ENCODE measurements around the gene TEDC1.
"Not testable (repeated sequence)": the region's sequence is repeated elsewhere in the genome, so short reads cannot be mapped to it uniquely, and the experiment has no call there.

Gene TEDC1

DNA sequence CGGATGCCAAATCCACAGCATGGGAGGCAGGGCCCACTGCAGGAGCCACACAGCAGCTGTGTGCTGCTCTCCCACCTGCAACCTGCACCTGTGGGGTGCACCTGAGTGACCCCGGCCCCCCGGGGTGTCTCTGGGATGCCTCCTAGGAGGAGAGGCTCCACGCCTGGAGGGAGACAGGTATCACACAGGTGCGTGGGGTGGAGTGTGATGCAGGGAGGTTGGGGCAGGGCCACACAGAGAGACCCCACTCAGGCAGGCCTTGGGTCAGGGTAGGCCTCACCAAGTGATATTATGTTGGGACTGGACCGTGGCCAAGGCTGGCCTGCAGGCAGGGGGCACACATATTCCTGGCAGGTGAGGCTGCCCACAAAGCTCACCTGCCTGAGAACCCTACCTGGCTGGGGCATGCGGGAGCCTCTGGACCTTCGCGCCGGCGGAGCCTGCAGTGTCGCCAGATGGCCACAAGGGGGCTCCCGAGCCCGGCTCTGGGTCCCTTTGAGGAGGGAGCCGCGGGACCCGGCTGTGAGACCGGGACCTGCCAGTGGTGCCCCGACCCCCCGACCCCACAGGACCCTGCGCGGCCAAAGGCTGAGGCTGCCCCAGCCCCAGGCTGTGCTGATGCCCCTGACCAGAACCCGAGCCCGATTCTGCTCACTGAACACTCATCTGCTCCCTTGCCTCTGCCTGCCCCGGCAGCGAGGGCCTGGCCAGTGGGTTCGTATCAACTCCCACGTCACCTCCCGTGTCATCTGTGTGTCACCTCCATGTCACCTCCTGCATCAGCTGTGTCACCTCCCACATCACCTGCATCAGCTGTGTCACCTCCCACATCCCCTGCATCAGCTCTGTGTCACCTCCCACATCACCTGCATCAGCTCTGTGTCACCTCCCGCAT is 46.8 kb downstream of the TEDC1 start:
- H3K4me3 ChIP-seq (ENCODE audit: low read length), result no peak overlapping the region
- TF ChIP-seq, protein P1, sequence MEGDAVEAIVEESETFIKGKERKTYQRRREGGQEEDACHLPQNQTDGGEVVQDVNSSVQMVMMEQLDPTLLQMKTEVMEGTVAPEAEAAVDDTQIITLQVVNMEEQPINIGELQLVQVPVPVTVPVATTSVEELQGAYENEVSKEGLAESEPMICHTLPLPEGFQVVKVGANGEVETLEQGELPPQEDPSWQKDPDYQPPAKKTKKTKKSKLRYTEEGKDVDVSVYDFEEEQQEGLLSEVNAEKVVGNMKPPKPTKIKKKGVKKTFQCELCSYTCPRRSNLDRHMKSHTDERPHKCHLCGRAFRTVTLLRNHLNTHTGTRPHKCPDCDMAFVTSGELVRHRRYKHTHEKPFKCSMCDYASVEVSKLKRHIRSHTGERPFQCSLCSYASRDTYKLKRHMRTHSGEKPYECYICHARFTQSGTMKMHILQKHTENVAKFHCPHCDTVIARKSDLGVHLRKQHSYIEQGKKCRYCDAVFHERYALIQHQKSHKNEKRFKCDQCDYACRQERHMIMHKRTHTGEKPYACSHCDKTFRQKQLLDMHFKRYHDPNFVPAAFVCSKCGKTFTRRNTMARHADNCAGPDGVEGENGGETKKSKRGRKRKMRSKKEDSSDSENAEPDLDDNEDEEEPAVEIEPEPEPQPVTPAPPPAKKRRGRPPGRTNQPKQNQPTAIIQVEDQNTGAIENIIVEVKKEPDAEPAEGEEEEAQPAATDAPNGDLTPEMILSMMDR (conservative IDR thresholded peaks at IDR 0.05; ENCODE audit: low read length), result peak; percentile 76
- no peak for DNase-seq (ENCODE audit: low read depth)

DNA sequence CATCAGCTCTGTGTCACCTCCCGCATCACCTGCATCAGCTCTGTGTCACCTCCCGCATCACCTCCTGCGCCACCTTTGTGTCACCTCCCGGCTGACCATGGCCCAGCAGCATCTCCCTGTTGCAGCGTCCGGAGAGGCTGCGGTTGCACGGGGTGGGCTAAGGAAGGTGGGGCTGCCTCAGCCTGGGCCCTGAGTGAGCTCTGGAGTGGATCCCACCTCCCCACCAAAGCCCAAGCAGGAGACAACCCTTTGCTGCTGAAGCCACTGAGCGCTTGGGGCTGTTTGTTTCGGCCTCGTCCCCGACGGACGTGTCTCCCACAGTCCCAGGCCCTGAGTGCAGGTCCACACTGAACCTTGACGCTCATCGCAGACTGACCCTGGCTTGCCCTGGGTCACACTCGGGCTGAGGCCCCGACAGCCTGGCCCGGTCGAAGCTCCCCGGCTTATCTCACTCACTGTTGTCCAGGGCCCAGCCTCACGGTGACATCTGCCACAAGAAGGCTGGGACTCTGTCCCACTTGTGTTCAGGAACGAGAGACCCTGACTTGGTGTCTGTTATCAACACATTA is 47.5 kb downstream of the TEDC1 start:
- TF ChIP-seq, protein P1 (conservative IDR thresholded peaks at IDR 0.05; ENCODE audit: low read length), result no peak
- no peak overlapping the region for H3K4me3 ChIP-seq (ENCODE audit: low read length)
- no peak for DNase-seq (ENCODE audit: low read depth)

DNA sequence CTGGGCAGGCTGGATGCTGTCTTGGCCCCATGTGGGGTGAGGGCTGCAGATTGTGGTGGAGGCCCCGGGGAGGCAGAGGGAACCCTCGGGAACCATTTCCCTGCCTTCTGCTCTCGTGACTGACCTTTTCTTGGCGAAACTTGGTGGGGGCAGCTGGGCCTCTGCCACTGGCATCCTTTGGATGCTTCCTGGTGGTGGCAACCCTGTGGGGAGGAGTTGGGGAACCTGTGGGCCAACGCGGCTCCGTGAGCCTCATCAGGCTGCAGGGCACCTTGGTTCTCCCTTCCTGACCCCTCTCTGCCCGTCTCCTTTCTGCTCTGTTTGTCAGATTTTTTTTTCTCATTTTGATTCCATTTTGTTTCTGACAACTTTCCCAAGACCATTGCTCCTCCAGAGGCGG is 49.8 kb downstream of the TEDC1 start:
- DNase-seq (ENCODE audit: low read depth), result no peak
- H3K4me3 ChIP-seq (ENCODE audit: low read length), result no peak overlapping the region
- TF ChIP-seq, protein P1 (conservative IDR thresholded peaks at IDR 0.05; ENCODE audit: low read length), result no peak

DNA sequence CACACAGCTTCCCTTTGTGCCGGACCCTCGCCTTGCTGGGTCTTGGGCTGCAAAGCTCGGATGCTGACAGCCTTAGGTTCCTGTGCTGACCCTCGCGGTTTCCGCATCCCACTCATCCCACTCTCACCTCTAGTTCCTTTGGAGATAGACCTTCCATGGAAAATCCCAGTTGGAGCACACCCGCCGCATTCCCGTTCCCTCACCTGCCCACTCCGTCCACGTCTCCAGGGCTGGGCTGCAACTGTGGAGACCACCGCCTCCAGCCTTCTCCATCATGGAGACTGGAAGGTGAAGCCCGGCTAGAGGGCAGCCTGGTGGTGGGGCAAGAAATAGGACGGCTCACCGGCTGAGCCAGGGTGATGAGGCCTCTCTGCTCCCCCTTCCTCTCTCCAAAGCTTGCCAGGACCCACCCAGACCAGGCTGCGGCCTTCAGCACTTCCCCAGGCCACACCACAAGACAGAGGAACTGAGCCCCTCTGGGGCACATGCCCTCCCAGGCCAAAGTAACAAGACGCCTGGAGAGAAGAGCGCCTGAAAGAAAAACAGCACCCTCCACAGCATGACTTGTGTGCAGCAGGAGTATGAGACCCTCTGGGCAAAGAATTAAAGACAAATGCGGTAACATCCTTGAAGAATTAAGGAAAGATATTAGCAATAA is 50.3 kb downstream of the TEDC1 start:
- H3K4me3 ChIP-seq (ENCODE audit: low read length), result no peak overlapping the region
- no peak for DNase-seq (ENCODE audit: low read depth)
- TF ChIP-seq, protein P1 (conservative IDR thresholded peaks at IDR 0.05; ENCODE audit: low read length), result no peak

DNA sequence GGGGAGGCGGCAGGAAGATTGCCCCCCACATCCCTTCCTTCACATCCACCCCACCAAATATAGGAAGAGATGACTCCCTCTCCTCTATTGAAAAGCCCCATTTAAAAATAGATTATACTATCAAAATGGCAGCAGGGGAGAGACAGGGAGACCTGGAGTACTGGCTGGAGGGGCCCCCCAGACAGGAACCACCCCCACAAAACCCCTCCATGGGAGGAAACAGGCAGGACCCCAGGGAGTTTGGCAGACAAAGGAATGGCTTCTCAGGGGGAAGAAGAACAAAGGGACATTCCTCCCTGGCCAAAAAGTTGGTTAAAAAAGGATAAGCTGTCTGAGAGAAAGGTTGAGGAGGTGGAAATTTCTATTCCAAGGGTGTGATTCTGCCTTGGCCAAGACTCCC is 54.6 kb downstream of the TEDC1 start:
- not testable (repeated sequence) for DNase-seq (ENCODE audit: low read depth)

DNA sequence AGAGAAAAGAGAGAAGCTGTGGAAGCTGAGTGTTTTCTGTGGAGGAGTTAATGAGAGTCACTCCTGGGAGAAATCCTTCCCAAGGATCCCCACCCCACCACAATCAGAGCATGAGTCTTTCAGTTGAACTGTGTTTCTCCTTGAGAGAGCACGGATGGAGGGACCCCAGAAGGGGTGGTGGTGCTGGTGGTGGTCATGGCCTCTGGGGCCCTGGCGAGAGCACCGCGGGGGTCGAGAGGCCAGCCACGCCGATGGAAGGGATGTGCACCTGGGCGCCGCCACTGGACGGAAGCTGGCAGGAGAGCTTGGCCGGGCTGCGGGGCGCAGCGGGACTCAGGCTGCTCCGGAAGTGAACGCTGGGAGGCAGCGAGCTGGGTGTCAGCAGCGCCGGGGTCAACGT is 55.4 kb downstream of the TEDC1 start:
- not testable (repeated sequence) for H3K4me3 ChIP-seq (ENCODE audit: low read length); DNase-seq (ENCODE audit: low read depth)

More for the DNA sequence above, 54.6 kb downstream of the TEDC1 start:
- not testable (repeated sequence) for H3K4me3 ChIP-seq (ENCODE audit: low read length)

DNA sequence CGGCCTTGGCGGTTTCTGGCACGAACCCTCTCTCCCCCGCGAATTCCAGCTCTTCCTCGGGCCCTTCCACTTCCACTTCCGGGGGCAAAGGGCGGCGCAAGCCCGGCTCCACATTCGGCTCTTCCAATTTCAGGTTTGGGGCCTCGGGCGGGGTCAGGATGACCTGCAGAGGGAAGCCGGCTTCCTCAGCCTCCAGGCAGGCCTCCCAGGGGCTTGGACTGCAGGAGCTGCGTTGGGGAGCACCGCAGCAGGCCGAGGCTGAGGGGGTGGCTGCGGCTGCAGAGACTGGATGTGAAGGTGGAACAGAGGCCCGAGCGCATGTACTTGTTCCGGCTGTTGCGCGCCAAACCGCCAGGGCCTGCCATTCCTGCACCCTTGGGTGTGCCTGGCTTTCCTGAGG is 56.0 kb downstream of the TEDC1 start:
- not testable (repeated sequence) for DNase-seq (ENCODE audit: low read depth)

DNA sequence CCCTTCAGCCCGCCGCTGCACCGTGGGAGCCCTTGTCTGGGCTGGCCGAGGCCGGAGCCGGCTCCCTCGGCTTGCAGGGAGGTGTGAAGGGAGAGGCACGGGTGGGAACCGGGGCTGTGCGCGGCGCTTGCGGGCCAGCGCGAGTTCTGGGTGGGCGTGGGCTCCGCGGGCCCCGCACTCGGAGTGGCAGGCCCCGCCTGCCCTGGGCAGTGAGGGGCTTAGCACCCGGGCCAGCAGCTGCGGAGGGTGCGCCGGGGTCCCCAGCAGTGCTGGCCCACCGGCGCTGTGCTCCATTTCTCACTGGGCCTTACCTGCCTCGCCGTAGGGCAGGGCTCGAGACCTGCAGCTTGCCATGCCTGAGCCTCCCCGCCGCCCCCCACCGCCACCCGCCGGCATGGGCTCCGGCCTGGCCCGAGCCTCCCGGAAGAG is 56.7 kb downstream of the TEDC1 start:
- no peak for DNase-seq (ENCODE audit: low read depth)
- no peak overlapping the region for H3K4me3 ChIP-seq (ENCODE audit: low read length)
- TF ChIP-seq, protein P1 (conservative IDR thresholded peaks at IDR 0.05; ENCODE audit: low read length), result no peak

More for the DNA sequence above, 56.0 kb downstream of the TEDC1 start:
- H3K4me3 ChIP-seq (ENCODE audit: low read length), result not testable (repeated sequence)
